IPS-11a (cell line): Measurements from ENCODE around the gene CFAP73.
"Not testable (repeated sequence)": the region's sequence is repeated elsewhere in the genome, so short reads cannot be mapped to it uniquely, and the experiment has no call there.

Experiments used
- H3K4me3 ChIP-seq: one replicate; pipeline ENCODE4 v1.5.1; 2013; ENCODE audit warnings: low read depth, low read length, control low read depth

Gene CFAP73

DNA sequence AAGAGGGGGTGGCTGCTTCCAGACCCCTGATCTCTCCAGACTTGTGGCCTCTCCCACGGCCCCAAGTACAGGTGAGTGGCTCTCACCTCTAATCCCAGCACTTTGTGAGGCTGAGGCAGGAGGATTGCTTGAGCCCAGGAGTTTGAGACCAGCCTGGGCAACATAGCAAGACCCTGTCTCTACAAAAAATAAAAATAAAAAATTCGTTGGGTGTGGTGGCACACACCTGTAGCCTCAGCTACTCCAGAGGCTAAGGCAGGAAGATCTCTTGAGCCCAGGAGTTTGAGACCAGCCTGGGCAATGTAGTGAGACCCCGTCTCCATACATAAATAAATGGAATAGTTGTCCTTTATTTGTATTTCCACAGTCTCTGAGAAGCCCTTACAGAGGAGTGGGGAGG, 7.8 kb upstream of the CFAP73 start:
- H3K4me3 ChIP-seq, result not testable (repeated sequence)

DNA sequence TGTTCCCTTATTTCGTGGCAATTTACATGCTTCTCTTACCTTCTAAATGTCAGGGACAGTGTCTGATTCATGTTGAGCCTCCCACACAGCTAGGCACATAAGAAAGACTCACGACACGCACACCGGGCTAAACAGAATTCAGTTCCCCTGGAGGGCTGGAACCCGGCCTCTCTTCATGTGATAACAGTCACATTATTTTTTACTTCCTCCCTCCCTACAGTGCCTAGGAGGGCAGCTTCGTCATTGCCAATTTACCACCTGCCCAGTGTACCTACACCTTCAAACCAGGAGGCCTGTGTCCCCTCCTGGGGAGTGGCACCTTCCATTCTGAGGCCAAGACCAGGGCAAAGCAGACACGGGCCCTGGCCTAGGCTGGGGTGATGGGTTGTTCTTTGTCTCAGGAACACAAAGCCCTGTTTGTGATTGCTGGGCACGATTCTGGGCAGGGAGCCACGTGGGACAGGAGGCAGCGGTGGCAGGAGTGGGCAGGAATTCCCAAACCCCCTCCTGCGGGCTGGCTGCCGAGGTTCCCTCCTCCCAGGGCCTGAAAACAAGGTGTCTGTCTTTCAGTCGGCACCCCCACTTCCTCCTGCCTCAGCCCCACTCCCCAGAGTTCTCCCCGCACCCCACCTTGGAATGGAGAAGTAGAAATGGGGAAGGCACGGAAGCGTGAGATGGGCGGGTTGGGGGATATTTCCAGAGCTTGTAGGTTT, 7.2 kb upstream of the CFAP73 start:
- H3K4me3 ChIP-seq, result no peak overlapping the region

DNA sequence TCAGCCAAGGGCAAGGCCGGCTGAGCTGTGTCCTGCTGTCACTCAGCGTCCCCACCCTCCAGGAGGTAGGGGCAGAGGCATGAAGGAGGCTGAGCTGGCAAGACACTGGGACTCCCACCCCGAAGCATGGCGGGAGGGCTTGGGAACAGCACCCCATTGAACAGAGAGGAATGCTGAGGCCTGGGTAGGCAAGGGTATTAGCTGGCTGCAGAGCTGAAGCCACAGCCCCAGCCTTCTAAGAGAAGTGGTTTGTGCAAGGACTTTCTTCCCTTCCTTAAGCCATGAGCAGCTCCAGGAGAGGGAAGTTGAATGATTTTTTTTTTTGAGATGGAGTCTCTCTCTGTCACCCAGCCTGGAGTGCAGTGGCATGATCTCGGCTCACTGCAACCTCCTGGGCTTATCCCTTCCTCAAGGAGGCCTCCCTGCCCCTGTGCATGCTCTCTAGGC, 6.6 kb upstream of the CFAP73 start:
- H3K4me3 ChIP-seq, result no peak overlapping the region

DNA sequence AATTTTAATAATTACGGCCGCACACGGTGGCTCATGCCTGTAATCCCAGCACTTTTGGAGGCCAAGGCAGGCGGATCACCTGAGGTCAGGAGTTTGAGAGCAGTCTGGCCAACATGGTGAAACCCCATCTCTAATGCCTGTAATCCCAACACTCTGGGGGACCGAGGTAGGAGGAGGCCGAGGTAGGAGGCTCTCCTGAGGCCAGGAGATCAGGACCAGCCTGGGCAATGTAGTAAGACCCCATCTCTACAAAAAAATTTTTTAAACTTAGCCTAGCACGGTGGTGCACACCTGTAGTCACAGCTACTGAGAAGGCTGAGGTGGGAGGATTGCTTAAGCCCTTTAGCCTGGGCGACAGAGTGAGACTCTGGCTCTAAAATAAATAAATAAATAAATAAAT, 5.6 kb upstream of the CFAP73 start:
- no peak overlapping the region for H3K4me3 ChIP-seq

DNA sequence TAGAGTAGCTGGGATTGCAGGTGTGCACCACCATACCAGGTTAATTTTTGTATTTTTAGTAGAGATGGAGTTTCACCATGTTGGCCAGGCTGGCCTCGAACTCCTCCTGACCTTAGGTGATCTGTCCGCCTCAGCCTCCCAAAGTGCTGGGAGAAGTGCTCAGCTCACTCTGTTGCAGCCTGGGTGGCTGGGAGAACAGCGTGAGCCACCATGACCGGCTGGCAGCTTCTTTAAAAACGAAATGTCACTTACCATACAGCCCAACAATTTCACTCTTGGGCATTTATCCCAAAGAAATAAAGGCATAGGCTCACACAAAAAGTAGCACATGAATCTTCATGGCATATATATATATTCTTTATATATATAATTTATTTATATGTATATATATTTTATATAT, 4.7 kb upstream of the CFAP73 start:
- no peak overlapping the region for H3K4me3 ChIP-seq

DNA sequence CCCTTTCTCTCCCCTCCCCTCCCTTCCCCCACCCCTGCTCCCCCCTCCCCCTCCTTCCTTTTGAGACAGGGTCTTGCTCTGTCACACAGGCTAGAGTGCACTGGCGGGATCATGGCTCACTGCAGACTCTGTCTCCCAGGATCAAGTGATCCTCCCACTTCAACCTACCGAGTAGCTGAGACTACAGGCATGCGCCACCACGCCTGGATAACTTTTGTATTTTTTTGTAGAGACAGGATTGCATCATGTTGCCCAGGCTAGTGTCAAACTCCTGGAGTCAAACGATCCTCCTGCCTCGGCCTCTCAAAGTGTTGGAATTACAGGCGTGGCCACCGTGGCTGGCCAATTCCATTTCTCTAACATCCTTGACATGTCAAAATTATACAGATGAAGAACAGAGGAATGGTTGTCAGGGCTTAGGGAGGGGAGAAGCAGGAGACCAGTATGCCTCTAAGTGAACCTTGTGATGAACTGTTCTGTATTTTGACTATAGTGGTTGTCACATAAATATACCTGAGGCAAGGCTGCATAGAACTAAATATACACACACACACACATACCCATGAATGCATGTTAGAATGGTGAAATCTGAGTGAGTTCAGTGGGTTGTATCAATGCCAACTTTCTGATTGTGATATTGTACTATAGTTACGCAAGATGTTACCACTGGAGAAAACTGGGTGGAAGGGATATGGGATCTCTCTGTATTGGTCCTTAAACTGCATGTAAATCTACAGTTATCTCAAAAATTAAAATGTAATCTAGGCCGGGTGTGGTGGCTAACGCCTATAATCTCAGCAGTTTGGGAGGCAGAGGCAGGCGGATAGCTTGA, 3.6 kb upstream of the CFAP73 start:
- no peak overlapping the region for H3K4me3 ChIP-seq

DNA sequence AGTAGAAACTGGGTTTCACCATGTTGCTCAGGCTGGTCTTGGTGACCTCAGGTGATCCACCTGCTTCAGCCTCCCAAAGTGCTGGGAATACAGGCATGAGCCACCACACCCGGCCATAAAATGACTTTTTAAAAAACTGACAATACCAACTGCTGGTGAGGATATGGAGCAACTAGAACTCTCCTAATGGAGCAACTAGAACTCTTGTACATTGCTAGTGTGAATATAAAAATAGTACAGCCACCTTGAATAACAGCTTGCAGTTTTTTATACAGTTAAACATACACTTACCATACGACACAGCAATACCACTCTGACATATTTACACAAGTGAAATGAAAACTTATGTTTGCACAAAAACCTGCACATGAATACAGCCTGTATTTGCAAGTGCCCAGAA, 2.5 kb upstream of the CFAP73 start:
- H3K4me3 ChIP-seq, result no peak overlapping the region

DNA sequence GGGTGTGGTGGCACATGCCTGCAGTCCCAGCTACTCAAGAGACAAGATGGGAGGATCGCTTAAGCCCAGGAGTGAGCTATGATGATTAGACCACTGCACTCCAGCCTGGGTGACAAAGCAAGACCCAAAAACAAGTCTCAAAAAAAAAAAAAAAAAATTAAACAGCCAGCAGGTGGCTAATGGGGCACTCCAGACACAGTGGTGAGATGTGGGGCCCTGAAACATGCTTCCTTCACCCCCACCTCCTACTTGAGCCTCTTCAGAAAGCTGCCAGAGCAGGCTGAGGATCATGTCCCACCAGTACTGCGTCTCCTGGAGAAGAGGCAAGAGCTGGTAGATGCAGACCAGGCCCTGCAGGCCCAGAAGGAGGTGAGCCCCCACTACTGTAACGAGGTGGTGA, 2.1 kb downstream of the CFAP73 start:
- no peak overlapping the region for H3K4me3 ChIP-seq

DNA sequence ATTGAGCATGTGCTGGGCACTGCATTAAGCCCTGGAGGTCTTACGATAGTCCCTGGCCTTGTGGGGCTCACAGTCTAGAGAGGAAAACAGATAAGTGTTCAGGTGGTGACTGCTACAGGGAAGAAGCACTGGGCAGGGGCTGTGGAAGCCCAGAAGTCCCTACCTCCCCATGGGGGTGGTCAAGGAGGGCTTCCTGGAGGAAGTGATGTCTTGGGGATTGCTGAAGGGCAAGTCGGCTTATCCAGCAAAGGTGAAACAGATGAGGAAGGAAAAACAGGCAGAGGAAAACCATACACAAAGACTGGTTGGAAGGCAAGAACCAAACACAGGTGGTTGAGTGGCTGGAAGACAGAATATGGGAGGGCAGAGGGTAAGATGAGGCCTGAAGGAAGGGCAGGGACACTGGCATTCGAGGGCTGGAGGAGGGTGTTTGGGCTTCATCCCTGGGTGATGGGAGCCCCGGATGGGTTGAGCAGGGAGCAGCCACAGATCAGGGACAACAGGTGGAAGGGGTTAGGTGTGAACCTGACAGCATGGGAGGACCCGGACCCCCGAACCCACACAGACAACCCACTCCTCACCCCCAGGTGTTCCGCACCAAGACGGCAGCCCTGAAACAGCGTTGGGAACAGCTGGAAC, 2.8 kb downstream of the CFAP73 start:
- H3K4me3 ChIP-seq, result no peak overlapping the region

DNA sequence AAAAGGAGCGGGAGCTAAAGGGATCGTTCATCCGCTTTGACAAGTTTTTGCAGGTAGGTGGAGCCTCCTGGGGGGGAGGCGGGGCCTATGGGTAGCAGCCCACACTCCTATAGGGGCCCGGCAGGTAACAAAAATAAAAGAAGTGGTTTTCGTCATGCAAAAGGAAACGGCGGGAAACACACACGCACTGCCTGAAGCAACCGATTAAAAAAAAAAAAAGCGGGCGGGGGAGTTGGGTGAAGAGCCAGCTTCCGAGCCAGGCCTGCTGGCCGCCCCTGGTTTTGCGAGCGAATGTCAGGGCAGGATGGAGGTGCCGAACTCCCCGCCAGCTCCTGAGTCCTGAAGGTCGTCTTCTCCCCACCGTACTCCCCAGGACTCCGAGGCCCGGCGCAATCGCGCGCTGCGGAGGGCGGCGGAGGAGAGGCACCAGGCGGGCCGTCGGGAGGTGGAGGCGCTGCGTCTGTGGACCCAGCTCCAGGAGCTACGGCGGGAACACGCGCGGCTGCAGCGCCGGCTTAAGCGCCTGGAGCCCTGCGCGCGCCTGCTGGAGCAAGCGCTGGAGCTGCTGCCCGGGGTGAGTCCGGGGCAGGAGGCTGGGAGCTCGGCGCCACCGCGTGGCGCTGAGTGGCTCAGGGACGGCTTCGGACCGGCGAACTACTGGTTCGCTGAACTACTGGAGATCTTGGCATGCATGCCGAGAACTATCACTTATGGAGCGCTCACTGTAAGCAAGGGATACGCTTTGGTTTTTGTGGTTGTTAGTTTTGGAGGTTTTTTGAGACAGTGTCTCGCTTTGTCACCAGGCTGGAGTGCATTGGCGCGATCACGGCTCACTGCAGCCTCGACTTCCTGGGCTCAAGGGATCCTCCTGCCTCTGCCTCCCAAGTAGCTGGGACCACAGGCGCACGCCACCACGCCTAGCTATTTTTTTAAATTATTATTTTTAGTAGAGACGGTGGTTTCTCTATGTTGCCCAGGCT, 3.6 kb downstream of the CFAP73 start:
- peak overlapping the region; percentile 20 for H3K4me3 ChIP-seq

DNA sequence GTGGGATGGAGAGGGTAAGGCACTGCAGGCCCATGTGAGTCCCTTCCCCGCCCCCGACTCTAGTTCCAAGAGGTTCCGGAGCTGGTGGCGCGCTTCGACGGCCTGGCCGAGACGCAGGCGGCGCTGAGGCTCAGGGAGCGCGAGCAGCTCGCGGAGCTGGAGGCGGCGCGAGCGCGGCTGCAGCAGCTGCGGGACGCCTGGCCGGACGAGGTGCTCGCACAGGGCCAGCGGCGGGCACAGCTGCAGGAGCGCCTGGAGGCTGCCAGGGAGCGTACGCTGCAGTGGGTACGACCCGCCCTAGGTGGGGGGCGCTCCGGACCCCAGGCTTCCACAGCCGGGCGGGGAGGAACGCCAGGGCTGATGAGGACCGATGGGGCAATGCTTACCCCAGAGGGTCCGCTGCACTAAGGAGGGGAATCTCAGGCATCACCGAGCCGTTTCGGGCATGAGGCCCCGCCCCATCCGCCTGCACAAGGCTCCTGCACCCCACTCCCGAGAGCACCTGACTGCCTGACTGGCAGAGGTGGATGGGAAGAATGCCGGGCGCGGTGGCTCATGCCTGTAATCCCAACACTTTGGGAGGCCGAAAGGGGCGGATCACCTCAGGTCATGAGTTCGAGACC, 4.9 kb downstream of the CFAP73 start:
- peak overlapping the region; percentile 41 for H3K4me3 ChIP-seq

DNA sequence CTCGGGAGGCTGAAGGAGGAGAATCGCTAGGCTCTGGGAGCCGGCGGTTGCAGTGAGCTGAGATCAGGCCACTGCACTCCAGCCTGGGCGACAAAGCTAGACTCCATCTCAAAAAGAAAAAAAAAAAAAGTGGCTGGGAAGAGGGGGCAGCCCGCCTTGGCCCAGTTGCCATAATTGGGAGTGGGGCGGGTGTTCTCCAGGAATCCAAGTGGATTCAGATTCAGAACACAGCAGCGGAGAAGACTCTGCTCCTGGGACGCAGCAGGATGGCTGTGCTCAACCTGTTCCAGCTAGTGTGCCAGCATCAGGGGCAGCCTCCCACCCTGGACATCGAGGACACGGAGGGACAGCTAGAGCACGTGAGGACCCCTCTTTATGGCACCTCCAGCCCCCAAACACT, 5.5 kb downstream of the CFAP73 start:
- no peak overlapping the region for H3K4me3 ChIP-seq

DNA sequence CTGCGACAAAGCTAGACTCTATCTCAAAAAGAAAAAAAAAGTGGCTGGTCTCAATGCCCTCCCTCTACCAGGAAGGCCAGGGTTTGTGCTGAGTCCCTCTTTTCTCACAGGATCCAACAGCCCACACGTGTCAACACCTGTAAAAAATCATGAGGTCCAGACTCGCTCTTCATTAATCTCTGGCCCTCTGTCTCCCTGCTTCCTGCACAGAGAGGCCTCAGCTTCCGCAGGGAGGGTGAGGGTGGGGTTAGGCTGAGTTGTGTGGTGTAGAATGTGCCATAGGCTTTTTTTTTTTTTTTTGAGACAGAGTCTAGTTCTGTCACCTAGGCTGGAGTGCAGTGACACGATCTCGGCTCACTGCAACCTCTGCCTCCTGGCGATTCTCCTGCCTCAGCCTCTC, 6.1 kb downstream of the CFAP73 start:
- no peak overlapping the region for H3K4me3 ChIP-seq

DNA sequence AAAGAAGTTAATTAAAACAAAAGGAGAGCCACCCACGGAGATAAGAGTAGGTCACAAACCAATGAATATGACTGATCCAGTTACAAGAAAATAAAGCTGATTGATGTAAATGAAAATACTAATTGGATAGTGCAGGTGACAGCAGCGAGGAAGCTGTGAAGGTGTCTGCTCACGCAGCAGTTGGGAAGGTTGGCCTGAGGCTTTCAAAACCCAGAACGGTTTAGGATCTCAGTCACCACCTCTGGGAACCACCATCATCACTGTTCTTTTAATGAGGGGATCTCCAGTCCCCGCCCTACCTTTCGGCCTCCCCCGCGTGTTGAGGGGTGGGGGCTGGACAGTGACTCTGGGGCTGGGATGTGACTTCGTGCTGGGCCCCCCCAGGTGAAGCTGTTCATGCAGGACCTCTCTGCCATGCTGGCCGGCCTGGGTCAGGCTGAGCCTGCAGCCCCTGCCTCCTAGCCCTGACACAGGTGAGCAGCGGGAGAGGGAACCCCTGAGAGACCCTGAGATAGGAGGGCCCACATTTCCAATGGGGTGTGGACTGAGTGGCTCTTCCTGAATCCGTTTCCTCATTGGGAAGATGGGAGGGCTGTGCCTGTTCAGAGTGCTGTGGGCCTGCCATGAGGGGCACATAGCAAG, 7.8 kb downstream of the CFAP73 start:
- H3K4me3 ChIP-seq, result no peak overlapping the region

DNA sequence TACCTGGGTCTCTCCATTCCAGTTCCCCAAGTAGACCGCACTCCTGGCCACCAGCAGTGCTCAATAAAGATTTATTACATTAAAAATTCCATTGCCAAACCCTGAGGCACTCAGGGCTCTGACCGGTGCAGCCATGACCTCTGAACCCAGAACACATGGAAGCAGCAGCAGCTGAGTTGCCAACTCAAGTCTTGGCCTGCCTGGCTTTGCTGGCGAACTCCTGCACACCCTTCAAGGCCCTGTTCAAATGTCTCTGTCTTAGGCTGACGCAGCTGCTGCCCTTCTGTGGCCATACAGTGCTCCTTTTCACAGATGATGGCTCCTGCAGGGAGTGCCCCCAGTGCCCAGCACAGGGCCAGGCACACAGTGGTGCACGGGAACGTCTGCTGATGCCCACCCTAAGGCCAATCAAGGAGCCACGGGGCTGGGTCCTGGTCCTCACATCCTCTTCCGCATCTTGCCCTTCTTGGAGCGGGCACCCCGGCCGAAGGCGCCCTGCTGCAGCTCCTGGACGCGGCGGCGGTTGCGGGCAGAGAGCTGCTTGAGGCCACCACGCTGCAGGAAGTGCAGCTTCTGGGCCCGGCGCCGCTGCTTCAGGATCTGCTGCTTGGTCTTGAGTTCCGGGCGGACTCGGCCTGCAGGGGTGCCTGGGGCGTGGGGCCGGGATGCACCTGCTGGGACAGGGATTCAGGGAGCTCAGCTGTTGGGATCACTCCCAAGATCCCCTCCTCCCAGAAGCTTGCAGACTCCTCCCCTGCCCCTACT, 9.1 kb downstream of the CFAP73 start:
- H3K4me3 ChIP-seq, result no peak overlapping the region

DNA sequence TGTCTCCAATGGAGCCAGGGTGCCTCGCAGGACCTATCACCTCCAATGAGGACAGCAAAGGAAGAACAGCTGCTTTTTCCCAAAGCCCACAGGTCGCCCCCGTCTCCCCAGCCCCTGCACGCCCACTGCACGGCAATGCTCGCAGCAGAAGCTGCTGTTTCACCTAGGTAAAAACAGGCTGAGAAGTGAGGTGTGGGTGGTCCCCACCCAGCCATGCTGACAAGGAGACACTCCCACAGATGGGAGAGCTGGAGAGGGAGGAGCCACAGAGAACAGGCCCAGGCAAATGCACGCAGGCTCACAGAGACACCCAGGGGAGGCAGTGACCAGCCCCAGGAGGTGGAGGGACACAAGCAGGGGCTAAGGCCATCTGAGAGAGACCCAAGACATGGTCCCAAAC, 10.4 kb downstream of the CFAP73 start:
- H3K4me3 ChIP-seq, result no peak overlapping the region

DNA sequence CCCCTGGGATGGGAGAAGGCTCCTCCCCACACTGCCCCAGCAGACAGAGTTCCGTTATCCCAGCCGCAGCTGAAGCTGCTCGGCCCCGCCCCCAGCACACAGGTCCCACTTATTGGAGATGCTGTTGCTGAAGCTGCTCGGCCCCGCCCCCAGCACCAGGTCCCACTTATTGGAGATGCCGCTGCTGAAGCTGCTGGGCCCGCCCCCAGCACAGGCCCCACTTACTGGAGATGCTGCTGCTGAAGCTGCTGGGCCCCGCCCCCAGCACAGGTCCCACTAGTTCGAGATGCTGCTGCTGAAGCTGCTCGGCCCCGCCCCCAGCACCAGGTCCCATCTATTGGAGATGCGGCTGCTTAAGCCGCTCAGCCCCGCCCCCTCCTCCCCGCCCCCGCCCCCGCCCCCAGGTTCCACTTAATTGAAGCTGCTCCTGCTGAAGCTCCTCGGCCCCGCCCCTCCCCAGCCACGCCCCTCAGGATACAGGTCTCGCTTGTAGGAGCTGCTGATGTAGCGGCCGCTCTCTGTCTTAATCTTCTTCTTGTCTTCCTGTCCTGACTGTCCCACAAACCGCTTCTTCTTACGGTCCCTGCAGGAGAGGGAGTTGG, 12.0 kb downstream of the CFAP73 start:
- no peak overlapping the region for H3K4me3 ChIP-seq

DNA sequence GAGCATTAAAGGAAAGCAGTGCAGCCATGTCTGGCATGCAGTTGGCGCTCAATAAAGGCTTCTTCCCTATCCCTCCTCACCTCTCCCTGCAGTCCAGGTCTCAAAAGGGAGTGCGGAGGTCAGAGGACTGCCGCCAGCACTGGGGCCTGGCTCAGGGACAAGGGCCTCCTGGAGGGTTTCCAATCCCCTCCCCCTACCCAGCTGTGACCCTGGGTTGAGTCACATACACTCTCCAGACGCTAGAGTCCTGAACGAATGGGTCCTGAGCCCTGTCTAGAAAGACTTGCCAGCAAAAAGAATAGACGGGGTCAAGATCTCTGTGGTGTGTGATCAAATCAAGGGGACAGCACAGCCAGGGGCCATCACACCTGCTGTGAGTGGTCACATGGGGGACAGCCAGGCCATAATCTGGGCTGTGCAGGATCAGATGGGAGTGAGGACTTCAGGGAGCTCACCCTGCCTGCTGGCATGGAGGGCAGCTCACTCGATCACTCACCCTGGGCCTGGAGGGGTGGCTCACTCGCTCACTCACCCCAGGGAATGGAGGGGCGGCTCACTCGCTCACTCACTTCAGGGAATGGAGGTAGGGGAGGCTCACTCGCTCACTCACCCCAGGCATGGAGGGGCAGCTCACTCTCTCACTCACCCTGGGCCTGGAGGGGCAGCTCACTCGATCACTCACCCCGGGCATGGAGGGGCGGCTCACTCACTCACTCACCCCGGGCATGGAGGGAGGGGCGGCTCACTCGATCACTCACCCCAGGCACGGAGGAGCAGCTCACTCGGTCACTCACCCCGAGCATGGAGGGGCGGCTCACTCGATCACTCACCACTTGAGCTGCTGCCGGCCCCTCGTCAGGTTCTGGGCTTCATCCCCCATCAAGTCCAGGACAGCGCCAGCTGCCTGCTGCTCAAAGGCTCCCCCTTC, 12.8 kb downstream of the CFAP73 start:
- H3K4me3 ChIP-seq, result no peak overlapping the region
